Thyroid gland (tissue), 4 donors: Measurements from ENCODE around the gene WIPF2.

Experiments
- POLR2A ChIP-seq, 2 donors: fragments of 450-650 bp; IDR thresholded peaks; one replicate each; pipeline ENCODE4 v1.6.1; 2017; ENCODE audit warnings: antibody characterized with exemption in 2 of 2, mild to moderate bottlenecking in 2 of 2, moderate library complexity in 1 of 2
- TF ChIP-seq, protein P1 (sequence below), 6 experiments: fragments of 200-600 bp in 3 of 6; fragments of 450-650 bp in 3 of 6; sonication (generic) in 3 of 6; IDR thresholded peaks; one replicate each; pipeline ENCODE4 v1.5.1; 2016 to 2019; ENCODE audit warnings: antibody characterized with exemption in 6 of 6, mild to moderate bottlenecking in 2 of 6, inconsistent platforms in 1 of 6, moderate library complexity in 1 of 6

DNA sequence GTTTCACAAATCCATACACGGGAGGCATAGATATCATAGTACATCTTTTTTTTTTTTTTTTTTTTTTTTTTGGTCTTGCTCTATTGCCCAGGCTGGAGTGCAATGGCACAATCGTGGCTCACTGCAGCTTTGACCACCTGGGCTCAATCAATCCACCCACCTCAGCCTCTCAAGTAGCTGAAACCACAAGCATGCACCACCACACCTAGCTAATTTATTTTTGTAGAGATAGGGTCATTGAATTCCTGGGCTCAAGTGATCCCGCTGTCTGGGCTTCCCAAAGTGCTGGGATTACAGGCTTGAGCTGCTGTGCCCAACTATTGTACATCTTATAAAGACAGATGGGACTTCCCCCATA is 45.3 kb upstream of the WIPF2 start:
- TF ChIP-seq, protein P1, sequence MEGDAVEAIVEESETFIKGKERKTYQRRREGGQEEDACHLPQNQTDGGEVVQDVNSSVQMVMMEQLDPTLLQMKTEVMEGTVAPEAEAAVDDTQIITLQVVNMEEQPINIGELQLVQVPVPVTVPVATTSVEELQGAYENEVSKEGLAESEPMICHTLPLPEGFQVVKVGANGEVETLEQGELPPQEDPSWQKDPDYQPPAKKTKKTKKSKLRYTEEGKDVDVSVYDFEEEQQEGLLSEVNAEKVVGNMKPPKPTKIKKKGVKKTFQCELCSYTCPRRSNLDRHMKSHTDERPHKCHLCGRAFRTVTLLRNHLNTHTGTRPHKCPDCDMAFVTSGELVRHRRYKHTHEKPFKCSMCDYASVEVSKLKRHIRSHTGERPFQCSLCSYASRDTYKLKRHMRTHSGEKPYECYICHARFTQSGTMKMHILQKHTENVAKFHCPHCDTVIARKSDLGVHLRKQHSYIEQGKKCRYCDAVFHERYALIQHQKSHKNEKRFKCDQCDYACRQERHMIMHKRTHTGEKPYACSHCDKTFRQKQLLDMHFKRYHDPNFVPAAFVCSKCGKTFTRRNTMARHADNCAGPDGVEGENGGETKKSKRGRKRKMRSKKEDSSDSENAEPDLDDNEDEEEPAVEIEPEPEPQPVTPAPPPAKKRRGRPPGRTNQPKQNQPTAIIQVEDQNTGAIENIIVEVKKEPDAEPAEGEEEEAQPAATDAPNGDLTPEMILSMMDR (IDR thresholded peaks at IDR 0.05), result no peak
- TF ChIP-seq POLR2A (IDR thresholded peaks at IDR 0.05), result no peak
